GM21576 (cell line): ENCODE data around the gene COA8.

Source experiments
- ATAC-seq: cut with Tn5 transposase; IDR thresholded peaks from one replicate; pipeline ENCODE4 v1.9.1; 2021; ENCODE audit warnings: mild to moderate bottlenecking, moderate library complexity; ENCODE audit not compliant: unreplicated experiment

Gene COA8

DNA sequence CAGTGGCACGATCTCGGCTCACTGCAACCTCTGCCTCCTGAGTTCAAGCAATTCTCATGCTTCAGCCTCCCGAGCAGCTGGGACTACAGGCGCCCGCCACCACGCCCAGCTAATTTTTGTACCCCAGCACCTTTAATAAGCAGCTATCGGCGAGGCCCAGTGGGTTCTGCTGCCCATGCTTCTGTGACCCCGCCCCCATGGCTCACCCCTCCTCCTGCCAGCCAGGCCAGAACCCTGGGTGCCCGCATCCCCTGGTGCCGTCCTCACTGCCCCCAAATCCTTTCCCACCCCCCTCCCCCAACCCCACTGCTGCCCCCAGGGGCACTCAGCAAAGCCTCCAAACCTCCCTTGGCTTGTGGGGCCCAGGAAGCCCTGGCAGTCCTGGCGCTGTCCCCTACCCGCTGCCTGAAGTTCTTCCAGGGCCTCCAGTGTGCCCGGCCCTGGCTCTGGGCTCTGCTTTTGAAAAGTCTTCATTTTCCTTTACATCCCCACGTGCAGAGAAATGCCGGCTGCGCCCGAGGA lies 14.8 kb upstream of the COA8 start:
- no peak for ATAC-seq

DNA sequence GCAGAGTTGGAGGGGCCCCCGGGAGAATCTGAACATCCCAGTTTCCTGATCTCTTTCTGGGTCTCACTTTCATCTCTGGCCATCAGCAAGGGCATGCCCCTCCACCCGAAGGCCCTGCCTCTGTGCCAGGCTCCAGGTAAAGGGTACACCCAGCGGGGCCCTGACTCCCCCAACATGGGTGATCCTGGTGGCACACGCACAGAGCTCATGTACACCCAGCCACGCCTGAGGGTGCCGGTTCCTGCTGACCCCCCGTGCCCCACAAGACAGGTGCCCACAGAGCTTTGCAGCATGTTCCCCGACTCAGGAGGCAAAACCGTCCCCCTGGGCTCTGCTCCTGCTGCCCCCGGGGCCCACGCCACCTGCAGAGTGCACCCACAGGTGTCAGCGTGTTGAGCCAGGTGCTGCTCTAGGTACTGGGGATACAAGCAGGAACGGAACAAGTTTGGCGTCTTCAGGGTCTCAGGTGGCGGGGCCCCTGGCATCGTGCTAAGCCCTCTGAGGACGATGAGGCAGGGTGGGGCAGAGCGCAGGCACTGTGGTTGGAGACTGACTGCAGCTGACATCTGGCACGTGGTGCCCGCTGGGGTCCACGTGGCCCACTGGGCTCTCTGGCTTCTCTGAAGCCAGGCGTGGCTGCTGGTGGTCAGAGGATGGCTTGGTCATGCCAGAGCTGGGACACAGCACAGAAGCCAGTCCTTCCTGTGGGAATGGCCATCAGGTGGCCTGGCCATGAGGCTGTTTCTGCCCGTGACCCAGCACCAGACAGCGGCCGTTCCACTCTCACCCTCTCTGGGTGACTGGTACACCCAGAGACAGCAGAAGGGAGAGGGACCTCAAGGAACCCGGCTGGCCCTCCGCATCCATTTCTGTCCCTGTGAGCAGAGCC lies 14.1 kb upstream of the COA8 start:
- no peak for ATAC-seq

DNA sequence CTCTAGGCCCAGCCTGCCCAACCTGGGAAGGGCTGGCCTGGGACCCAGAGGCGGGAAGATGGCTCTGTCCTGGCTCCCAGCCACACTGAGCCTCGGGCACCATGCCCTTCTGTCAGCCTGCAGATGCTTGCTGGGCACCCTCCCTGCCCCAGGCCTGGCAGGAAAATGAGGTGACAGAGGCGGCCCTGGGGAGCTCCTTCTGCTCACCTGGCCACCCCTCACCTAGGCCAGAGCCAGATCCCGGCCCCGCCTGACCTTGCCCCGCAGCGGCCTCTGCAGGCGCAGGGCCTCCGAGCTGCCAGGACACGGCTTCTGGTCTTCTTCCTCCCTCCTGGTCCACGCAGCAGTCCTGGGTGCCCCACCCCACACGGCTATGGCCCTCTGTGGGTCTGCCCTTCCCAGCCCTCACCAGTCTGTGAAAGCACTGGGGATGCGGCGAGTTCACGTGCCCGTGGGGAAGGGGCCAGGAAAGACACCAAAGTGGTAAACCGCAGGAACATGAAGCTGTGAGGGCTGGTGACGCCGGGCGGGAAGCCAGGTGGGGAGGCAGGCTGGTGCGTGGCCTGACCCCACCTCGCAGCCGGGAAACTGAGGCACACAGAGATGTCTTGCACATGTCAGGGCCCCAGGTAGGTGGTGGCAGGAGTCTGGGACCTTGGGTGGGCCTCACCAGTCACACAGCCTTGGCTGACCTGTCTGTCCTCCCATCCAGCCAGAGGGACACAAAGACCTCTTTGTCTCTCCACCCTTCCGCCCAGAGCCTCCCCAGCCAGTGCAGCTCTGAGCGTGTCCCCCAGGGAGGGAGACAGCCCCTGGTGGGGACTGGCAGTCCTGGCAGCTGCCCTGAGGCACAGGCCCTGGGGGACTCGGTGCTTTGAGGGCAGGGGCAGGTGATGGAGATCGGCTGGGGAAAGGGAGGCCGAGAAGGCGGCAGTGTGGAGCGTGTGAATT lies 13.1 kb upstream of the COA8 start:
- ATAC-seq: no peak

DNA sequence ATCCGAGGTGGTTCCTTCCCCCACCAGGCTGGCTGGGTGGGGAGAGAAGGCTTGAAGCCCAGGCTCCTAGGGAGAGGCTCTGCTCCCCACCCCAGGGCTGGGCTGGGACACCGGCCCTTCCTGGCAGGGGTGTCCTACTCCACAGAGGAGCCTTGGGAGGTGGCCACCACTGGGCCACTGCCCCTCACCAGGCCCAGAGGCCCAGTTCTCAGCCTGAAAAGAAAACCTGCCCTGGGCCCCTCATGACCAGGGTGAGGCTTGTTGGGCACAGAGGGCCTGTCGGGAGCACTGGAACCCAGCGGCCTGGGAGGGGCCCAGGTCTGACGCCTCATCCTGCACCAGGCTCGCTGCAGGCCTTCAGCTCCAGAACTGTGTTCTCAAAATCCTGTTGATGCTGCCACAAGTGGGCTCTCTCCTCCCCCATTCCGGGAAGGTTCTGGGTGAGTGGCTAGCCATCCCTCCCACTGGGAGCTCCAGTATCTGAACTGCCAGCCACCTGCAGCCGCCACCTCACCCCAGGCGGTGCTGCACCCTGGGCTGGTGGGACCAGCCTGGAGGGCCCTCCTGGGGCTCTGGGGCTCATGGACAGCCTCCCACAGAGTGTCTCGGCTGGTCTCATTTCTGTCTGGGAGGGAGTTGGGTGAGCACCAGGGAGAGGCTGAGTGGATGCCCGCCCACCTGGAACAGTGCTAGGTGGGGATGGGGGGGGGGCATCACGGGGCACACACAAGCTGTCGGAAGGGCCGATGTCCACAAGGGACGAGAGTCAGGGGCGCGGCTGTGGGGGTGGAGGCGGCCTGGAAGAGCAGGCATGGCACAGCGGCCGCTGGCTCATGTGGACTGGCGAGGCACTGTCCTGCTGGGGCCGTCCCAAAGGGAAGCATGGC lies 12.1 kb upstream of the COA8 start:
- ATAC-seq: no peak

DNA sequence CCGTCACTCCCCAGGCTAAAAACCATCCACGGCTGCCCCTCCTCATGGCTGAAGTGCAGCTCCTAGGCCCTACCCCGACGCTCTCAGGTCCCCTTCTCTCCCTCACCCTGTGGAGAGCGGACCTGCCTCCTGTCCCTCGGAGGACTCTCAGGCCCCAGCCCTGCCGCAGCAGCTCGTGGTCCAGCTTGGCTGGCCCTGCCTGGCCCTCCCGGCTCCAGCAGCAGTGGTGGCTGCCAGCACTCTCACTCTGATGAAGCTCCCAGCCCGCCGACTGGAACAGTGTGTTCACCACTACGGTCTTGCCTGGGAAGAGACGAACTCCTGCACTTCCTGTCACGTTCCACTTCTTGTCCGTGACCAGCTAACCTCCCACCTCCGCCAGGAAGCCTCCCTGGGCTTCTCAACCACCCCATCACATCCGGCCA lies 11.4 kb upstream of the COA8 start:
- no peak for ATAC-seq

DNA sequence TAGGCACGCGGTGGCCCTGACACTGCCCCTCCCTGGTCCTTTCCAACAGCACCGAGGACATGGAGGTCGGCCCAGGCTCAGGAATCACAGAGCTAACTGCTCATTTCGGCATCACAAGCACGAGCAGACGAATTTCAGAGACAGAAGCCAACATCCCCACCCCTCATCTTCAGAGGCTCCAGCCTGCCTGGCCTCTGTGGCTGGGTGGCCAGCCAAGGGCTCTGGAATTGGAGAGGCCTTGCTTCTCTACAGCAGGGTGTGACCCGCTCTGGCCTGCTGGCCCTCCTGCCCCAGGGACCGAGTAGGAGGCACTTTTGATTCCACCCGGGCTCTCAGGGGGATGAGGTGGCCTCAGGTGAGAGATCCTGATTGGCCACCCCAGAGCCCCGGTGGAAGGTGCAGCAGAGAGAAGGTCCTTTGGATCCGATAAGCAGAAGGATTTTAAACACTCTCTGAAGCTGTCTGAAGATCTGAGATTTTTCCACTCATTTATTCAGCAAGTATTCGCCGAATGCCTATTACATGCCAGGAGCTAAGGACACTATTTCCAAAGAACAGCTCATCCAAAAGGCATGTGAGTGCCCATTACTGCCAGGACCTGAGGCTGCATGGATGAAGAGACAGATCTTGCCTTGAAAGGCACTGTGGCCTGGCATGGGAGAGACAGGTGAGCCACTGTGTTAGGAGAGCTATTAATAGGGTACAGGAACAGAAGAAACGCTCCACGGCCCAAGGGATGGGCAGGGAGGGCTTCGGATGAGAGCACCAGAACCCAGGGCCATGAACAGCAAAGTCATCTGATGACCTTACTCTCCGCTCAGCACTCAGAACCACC lies 10.5 kb upstream of the COA8 start:
- no peak for ATAC-seq

DNA sequence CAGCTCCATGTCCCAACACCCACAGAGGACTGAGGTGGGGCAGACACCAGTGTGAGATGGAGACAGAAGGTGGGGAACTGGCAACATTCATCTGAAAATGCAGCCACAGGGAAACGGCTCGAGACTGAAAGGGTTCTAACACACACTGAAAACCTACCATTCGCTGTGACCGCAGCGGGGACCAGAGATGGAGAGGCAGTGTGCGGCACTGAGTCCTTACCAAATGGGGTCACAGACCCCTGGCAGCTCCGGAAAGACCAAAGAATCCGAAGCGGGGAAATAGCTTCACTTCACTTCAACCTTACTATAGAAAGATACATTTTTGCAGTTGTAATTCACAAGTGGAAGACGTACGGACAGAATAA lies 9.9 kb upstream of the COA8 start:
- ATAC-seq: no peak

DNA sequence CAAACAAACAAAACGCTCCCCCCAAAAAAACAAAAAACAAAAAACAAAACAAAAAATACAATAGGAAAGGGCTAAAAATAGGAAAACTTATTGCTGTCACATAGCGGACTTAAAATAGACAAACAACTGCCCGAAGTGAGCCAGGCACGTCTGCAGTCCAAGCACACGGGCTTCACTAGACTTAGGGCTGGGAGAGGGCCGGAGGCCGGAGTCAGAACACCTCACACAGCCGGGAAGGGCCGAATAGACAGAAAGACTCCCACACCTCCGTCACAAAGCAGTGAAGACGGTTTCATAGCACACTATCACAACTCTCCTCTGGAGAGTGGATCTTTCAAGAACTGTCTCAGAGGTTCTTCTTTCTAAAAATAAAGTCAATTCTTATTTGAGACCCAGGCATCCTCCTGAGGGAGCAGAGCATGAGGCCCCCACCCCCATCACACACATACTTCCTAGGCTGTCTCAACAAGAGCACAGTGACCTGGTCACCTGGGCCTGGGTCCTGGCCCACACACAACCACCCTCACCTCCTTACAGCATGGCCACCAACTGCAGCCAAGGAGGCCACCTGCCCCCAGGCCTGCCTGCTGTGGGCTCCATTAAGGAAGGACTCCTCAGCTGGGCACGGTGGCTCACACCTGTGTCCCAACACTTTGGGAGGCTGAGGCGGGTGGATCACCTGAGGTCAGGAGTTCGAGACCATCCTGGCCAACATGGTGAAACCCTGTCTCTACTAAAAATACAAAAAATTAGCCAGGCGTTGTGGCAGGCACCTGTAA lies 7.0 kb upstream of the COA8 start:
- no peak for ATAC-seq

DNA sequence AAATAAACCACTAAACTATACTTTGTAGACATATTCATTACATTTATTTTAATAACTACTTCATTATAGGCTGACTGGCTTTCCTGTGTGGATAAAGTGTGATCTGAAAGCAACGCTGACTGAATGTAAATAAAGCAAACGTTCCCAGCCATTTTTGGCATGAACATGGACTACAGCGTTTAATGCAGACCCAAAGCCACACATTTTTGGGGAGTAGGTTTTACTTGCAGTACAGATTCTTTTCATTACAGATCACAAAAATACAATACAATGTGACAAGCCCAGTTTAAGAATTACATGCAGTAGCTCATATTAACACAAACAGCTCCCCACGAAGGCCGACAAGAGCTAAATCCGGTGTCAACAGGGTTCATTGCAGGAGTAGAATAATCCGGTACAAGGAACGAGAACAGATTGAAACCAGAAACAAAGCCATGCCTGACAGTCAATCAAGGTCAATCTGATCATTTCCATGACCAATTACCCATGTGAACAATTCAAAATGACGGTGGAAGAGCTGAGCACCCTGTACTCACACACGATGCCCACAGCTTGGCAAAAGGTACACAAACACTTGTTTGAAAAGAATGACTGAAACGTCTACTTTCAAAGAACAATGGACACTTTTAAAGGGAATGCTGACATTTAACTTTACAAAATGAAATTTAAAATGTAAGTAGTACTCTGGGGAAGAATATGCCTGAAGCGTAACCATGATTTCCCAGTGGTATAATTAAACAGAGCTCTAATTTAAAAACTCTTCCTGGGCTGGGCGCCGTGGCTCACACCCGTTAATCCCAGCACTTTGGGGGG lies 5.6 kb upstream of the COA8 start:
- ATAC-seq: no peak

DNA sequence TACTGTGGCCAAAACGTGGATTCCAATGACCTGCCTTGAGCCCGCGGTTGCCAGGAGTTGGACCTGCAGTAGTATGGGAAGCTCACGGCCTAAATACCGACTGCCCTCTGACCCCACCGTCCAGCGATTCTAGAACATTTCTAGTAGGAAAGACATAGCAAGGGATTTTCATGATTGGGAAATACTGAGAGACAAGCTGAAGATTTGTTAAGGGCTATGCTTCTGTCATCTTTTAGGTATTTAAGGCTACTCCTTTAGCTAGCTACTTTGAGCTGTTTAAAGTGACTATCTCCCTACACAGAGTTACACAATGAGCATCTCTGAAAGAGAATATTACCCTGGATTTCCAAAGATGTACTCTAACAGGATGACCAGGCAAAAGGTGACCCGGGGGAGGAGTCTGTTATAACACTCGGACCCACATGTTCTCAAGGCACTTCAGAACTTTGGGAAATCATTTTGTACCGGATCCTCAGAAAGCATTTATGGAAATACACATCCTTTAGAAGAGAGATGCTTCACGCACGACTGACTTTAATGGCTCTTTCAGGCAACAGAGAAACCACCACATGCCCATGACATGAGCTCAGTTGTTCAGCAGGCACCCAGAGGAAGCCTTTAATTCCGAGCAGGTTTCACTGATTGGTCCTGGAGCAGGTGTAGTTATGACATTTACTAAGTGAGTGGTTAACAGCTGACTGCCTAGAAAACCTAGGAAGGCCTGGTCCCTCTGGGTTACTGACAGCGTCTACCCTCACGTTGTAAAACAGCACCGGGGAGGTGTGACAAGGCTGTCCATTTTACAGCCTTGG lies 4.5 kb upstream of the COA8 start:
- ATAC-seq: no peak

DNA sequence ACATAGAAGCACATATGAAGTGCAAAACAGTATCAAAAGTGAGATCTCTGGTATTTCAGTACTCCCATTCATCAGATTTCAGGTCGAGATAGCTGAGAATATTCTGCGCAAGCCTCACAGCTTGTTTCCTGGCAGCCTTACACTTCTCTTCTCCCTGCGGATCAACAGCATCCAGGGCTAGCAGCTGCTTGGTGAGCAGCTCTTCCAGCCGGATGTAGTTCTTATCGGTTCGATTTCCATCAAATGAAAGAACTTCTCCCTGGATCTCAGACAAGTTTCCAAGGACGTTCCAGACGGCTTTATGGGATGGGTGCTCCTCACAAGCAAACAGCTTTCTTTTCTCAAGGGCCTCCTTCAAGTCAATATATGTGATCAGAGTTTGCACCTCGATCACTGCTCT lies 3.0 kb upstream of the COA8 start:
- no peak for ATAC-seq

DNA sequence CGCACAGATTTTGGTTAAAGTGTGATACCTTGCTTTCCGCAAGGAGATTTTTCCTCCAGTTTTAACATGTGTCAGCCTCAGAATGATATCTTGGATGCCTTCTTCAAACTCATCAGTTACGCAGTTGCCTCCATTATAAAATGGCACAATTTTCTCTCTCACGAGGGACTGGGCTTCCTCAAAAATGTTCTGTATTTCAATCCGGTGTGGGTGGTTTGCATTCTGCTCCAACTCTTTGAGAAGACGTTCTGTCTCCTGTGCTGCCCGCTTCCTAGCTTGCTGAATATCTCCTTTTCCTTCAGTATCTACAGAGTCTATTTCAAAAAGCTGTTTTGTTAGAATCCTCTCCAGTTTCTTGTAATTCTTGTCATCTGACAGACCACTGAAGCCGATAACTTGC lies 2.1 kb upstream of the COA8 start:
- no peak for ATAC-seq

DNA sequence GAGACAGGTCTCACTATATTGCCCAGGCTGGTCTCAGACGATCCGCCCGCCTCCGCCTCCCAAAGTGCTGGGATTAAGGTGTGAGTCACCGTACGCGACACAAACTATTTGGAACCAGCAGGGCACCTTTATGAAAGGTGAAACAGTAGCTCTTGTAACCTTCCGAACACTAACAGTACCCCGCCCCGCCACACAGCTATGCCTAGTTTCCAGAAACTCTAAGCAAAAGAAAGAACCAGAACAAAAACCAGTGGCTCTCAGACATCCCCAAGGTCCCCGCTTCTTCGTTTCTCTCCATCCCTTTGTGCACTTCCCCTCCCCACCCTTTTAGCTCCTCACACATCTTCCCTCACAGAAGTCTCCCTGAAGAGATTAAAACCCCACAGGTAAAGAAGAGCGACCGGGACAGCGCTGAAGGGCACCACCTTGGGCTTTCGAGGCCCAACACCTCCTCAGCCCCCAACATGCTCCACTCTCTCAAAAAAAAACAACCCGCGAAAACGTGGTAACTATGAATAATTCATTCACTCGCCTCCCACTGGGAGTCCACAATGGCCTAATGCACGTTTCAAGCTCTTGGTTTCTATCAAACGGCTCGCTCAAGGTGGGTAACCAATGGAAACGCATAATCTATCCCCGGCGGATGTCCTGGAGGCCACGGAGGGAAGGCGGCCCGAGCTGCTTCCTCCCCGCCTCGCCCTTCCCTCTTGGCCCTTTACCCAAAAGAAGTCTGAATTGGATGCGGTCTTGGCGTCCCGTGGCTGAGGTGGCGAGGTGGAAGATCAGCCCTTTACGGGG lies 1.2 kb upstream of the COA8 start:
- peak; percentile 11 for ATAC-seq

DNA sequence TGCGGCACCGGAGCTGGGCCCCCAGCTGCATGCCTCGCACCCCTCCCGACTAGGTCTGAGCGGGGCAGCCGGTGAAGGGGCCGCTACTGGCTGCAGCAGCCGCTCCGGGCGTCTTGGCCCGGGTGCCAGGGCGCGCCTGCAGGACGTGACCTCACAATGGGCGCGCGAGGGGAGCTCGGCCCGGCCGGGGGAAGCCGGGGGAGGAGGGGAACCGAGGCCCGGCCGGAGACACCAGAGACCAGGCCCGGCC lies 656 bp upstream of the COA8 start:
- ATAC-seq: peak; percentile 39

DNA sequence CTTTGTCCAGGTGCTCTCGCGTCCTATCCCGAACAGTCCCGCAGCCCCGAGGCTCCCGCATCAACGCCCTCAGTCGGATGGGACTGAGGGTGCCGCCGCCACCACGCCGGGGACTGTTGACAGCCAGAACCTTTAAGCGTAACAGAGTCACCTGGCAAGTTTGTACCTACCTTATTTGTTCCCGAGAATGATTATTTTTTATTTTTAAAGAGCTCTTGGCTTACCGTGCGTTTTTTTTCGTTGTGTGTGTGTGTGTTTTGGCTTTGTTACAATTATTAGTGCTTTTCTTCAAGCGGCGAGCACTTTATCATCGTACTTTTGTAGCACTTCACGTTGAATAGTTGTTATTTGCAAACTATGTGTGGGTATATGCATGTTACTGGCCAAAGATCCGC lies 463 bp downstream of the COA8 start:
- no peak for ATAC-seq

DNA sequence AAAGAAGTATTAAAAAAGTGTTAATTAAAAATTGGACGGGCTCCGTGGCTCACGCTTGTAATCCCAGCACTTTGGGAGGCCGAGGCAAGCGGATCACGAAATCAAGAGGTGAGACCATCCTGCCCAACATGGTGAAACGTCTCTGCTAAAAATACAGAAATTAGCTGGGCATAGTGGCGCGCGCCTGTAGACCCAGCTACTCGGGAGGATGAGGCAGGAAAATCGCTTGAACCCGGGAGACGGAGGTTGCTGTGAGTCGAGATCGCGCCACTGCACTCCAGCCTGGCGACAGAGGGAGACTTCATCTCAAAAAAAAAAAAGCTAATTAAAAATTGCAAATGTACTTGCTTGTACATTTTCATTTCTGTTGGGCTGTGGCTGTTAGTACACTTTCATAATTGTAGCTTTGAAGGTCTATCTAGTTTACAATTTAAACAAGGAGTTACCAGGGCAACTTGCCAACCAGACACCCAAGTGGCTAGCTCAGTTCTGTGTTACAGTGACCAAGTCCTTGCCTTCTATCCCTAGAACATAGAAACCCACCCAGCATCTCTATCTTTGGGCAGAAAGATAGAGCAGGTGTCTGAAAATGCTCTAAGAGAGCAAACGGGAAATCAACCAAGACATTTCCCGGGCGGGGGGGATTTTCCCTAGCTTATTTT lies 1.2 kb downstream of the COA8 start:
- no peak for ATAC-seq
